Natural killer cell (primary cell): ENCODE results near the gene SP7. TPM values are rescaled to one million over a fixed set of nuclear protein-coding genes. Genes with fewer than 3 reads are reported as not detected.

Source experiments
- ATAC-seq, 3 donors: fragments of 150-1000 bp in 2 of 3; fragments of 200-7000 bp in 1 of 3; cut with Tn5 transposase; 1 replicate in 1 of 3; 2 replicates in 2 of 3; pipeline ENCODE4 v1.10.0; 2021; ENCODE audit warnings: mild to moderate bottlenecking in 2 of 3, moderate library complexity in 2 of 3
- DNase-seq, 2 donors: peaks; one replicate each; pipeline versions ENCODE4 v3.0.0 to v3.0.0-alpha.2; 2013 to 2021; ENCODE audit warnings: mixed read lengths in 1 of 2
- H3K27ac ChIP-seq: one replicate; pipeline ENCODE4 v1.5.1; 2013; ENCODE audit warnings: mild to moderate bottlenecking, low read length
- H3K27me3 ChIP-seq: one replicate; pipeline ENCODE4 v1.6.1; 2013; ENCODE audit warnings: low read length; ENCODE audit not compliant: control insufficient read depth, insufficient read depth
- H3K36me3 ChIP-seq: one replicate; pipeline ENCODE4 v1.6.1; 2013; ENCODE audit warnings: low read length; ENCODE audit not compliant: control insufficient read depth, insufficient read depth
- H3K4me1 ChIP-seq: one replicate; pipeline ENCODE4 v1.6.1; 2013; ENCODE audit warnings: low read length; ENCODE audit not compliant: control insufficient read depth, insufficient read depth
- H3K4me3 ChIP-seq: one replicate; pipeline ENCODE4 v1.5.1; 2013; ENCODE audit warnings: low read length
- H3K9me3 ChIP-seq: one replicate; pipeline ENCODE4 v1.6.1; 2013; ENCODE audit warnings: low read length; ENCODE audit not compliant: control insufficient read depth, insufficient read depth
- H3K27ac Mint-ChIP-seq, 2 donors: one replicate each; pipeline ENCODE4 v1.8.0; 2022; ENCODE audit warnings: mild to moderate bottlenecking in 2 of 2, mixed read lengths in 2 of 2, moderate library complexity in 1 of 2
- H3K27me3 Mint-ChIP-seq, 2 donors: one replicate each; pipeline ENCODE4 v1.8.0; 2022; ENCODE audit warnings: low read depth in 2 of 2, mixed read lengths in 2 of 2
- H3K36me3 Mint-ChIP-seq: one replicate; pipeline ENCODE4 v1.8.0; 2022; ENCODE audit warnings: mixed read lengths
- H3K4me1 Mint-ChIP-seq, 2 donors: one replicate each; pipeline ENCODE4 v1.8.0; 2022; ENCODE audit warnings: mixed read lengths in 2 of 2
- H3K4me3 Mint-ChIP-seq: one replicate; pipeline ENCODE4 v1.8.0; 2022; ENCODE audit warnings: mild to moderate bottlenecking, moderate library complexity, mixed read lengths
- H3K9me3 Mint-ChIP-seq, 2 donors: one replicate each; pipeline ENCODE4 v1.8.0; 2022; ENCODE audit warnings: mixed read lengths in 2 of 2
- CTCF ChIP-seq: fragments of 200-600 bp; IDR thresholded peaks from one replicate; pipeline ENCODE4 v1.8.0; 2022; ENCODE audit warnings: antibody characterized with exemption
- WGBS: methylation state at CpG from one replicate; pipeline ENCODE4 v1.1.7; 2013; ENCODE audit warnings: missing lambda C conversion rate; ENCODE audit not compliant: insufficient coverage; 5-methylcytosine and 5-hydroxymethylcytosine counted together
- intact Hi-C: fragments of 100-400 bp; cut with micrococcal nuclease; formaldehyde crosslinking; loops from one replicate; pipeline ENCODE4 v1.14.2; 2022
- total RNA-seq, 4 donors: library from RNA; stranded (reverse); fragments of 120-200 nt in 1 of 4; gene quantifications; one replicate each; pipeline versions ENCODE4 v1.2.3 to v1.2.4, GENCODE V29; 2013 to 2022

The SP7 gene
- total RNA-seq, 3 donors from 2014 or later (not counting 1 experiment from before 2014, with no cell fraction given) = 0.07 TPM; not detected in 2

- ATAC-seq (peak; percentile 19 to 46 (median 23)), DNase-seq (peak; percentile 41 to 77)
- no peaks in the 10 kb centered on the region for H3K9me3 ChIP-seq
- H3K27me3 ChIP-seq = no peaks in the 10 kb centered on the region
- peaks cover 34 to 43% of the 10 kb centered on the region in 2 donors for H3K4me1 Mint-ChIP-seq
- peak overlapping the region; percentile 89 for H3K27ac ChIP-seq
- H3K36me3 ChIP-seq = no peaks in the 10 kb centered on the region
- peaks cover 0 to 10% of the 10 kb centered on the region in 2 donors for H3K27me3 Mint-ChIP-seq
- H3K4me1 ChIP-seq = peaks cover 38% of the 10 kb centered on the region
- under 1% methylated on average over 26 of the region's 28 CpGs for WGBS
- H3K4me3 Mint-ChIP-seq = peak overlapping the region; percentile 96
- intact Hi-C loops = loop anchor here (1.0 to 10.0 kb wide), 4 partner anchors 21 to 181 kb away; partner anchors contain the start of genes NPFF and TARBP2
- H3K36me3 Mint-ChIP-seq = no peaks in the 10 kb centered on the region
- H3K27ac Mint-ChIP-seq = peak overlapping the region; percentile 93 to 97
- TF ChIP-seq CTCF = no peak
- peak overlapping the region; percentile 57 for H3K4me3 ChIP-seq
- H3K9me3 Mint-ChIP-seq = no peaks in the 10 kb centered on the region
These were observed 11.9 kb downstream of the SP7 start for GRCh38 chr12:53324113-53324778.

- Mint-ChIP-seq H3K36me3 (no peaks in the 10 kb centered on the region), H3K4me1 (peaks cover 29 to 43% of the 10 kb centered on the region in 2 donors), H3K4me3 (peak overlapping the region; percentile 99), H3K9me3 (no peaks in the 10 kb centered on the region), H3K27me3 (no peaks in the 10 kb centered on the region), H3K27ac (peak overlapping the region; percentile 94 to 98)
- no peak for TF ChIP-seq CTCF
- H3K4me3 ChIP-seq = peak overlapping the region; percentile 80
- peak overlapping the region; percentile 78 for H3K27ac ChIP-seq
- WGBS = 42% methylated on average over 7 of the region's 10 CpGs
- DNase-seq (no peak), ATAC-seq (no peak)
- peaks cover 14% of the 10 kb centered on the region for H3K36me3 ChIP-seq
- peaks cover 31% of the 10 kb centered on the region for H3K4me1 ChIP-seq
- H3K9me3 ChIP-seq = no peaks in the 10 kb centered on the region
- intact Hi-C loops = loop anchor here (1.0 to 10.0 kb wide), 7 partner anchors 21 to 184 kb away; partner anchors contain the start of genes CSAD, MYG1, NPFF and PFDN5
- no peaks in the 10 kb centered on the region for H3K27me3 ChIP-seq
These were observed 15.6 kb downstream of the SP7 start for GRCh38 chr12:53320352-53321195.

- DNase-seq = no peak
- no peaks in the 10 kb centered on the region for H3K27me3 Mint-ChIP-seq
- Histone ChIP-seq H3K27me3 (no peaks in the 10 kb centered on the region), H3K27ac (no peak overlapping the region), H3K36me3 (peaks cover 41% of the 10 kb centered on the region), H3K4me1 (no peaks in the 10 kb centered on the region), H3K4me3 (no peak overlapping the region), H3K9me3 (no peaks in the 10 kb centered on the region)
- no peak overlapping the region for H3K4me3 Mint-ChIP-seq
- peaks cover 0 to 9% of the 10 kb centered on the region in 2 donors for H3K4me1 Mint-ChIP-seq
- WGBS = 14% methylated on average over 1 of the region's 3 CpGs
- no peaks in the 10 kb centered on the region for H3K9me3 Mint-ChIP-seq
- TF ChIP-seq CTCF = no peak
- ATAC-seq = no peak
- H3K27ac Mint-ChIP-seq = peak overlapping the region in 1 of 2 donors; percentile 64
- H3K36me3 Mint-ChIP-seq = peaks cover 7% of the 10 kb centered on the region
- intact Hi-C loops = no loop called here
These were observed 22.2 kb downstream of the SP7 start for GRCh38 chr12:53313996-53314395.
